ENCODE results near the gene TUBB4A. TPM values are rescaled to one million over a fixed set of nuclear protein-coding genes. Genes with fewer than 3 reads are reported as not detected.

TUBB4A gene
- total and polyA plus RNA-seq, 9 of the 15 experiments (the other 6 are each of a cell fraction or from before 2014, with no cell fraction given), result 0.14 to 7.0 (median 0.75) TPM

- TF ChIP-seq HDGF (IDR thresholded peaks at IDR 0.05), result no peak
- no peak for TF ChIP-seq PCBP2 (IDR thresholded peaks at IDR 0.05; ENCODE audit: low read depth, low read length, poor library complexity, severe bottlenecking)
- no peak for TF ChIP-seq ERF (CRISPR knock-in tag; IDR thresholded peaks at IDR 0.05)
- no peak for TF ChIP-seq PURB (CRISPR knock-in tag; IDR thresholded peaks at IDR 0.05; ENCODE audit: low read depth)
Measured at GRCh38 chr19:6458695-6459261, 43.3 kb downstream of the TUBB4A start (continued).

DNA sequence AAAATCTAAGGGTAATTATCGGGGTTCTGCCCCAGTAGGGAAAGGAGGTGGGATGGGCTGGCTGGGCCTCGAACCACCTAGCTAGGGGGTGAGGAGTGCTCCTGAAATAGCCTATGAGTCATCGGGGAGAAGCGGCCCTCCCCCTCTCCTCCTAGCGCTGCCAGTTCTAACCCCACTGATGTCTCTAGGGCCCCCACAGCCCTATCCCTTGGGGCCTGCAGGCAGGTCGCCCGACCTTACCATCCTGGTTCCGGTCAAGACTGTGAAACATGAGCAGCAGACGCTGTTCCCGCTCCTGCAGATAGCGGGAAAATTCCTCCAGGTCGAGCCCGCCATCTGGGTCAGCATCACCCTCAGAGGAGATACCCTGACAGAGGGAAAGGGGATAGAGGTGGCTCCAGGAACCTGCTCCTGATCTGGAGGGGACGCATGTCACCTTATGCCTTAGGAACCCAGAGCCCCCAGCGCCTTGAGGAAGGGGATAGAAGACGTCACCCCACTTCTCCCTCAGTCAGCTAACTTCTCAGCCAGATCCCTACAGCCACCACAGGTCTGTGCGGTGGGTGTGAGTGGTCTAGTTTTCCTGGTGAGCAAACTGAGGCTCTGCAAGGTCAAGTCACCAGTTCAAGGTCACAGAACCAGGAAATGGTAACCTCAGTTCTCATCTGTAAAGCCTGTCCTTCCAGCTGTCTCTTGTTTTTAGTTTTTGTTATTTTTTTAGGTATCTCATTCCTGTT, 44.0 kb downstream of the TUBB4A start:
- Histone ChIP-seq H2AFZ (ENCODE audit: low read depth, low read length) (peak overlapping the region; percentile 23; the same call in 1 of the 2 replicates), H3K36me3 (ENCODE audit: control insufficient read depth, insufficient read depth, low read length) (peaks cover 43% of the 10 kb centered on the region; the same call in 2 of the 3 replicates), H3K4me1 (replicated peaks in 1 of 2; ENCODE audit: control insufficient read depth in 2 of 2, insufficient read depth in 2 of 2, low read length in 2 of 2) (peaks cover 18 to 28% of the 10 kb centered on the region in 2 experiments; a peak in 4 of 5 replicates), H3K9me1 (ENCODE audit: control insufficient read depth, insufficient read depth, low read length) (no peaks in the 10 kb centered on the region), H3K27me3 (ENCODE audit: control insufficient read depth in 2 of 2, insufficient read depth in 2 of 2, low read length in 2 of 2) (no peaks in the 10 kb centered on the region), H4K20me1 (replicated peaks; ENCODE audit: control insufficient read depth, insufficient read depth, low read length) (no peaks in the 10 kb centered on the region), H3K4me2 (ENCODE audit: insufficient read depth, low read length) (peak overlapping the region; percentile 95), H3K9me3 (replicated peaks; ENCODE audit: control insufficient read depth, insufficient read depth, low read depth, low read length) (peaks cover 24% of the 10 kb centered on the region), H3K4me3 (peak overlapping the region; percentile 77), H3K9ac (ENCODE audit: insufficient read depth in 1 of 2, low read depth in 2 of 2, low read length in 2 of 2) (peak overlapping the region; percentile 71 to 89), H3K27ac (ENCODE audit: extremely low read depth, low read depth, low read length) (peak overlapping the region; percentile 81), H3K79me2 (ENCODE audit: control insufficient read depth, insufficient read depth, low read length) (peaks cover 17% of the 10 kb centered on the region)
- DNase-seq (ENCODE audit: extremely low read depth in 1 of 4, low spot score in 3 of 4) (peak; percentile 70 to 79 (median 77)), ATAC-seq (peak; percentile 19), FAIRE-seq (peak; percentile 81)
- POLR2A ChIA-PET, result interaction anchor here (0.5 to 1.2 kb wide), 4 partner anchors 10 to 1037 kb away, joined by 3 to 4 read pairs (median 3); no protein-coding TSS in a partner anchor
- intact Hi-C loops (cut with micrococcal nuclease) (no loop called here), in situ Hi-C loops (cut with MboI) (no loop called here)
- BruUV-seq (replicated peaks), result TSS peak; percentile 58
- CTCF ChIA-PET (ENCODE audit: low intra/inter-chr PET ratio), result no interaction called here
- WGBS (ENCODE audit: insufficient coverage, low coverage, missing lambda C conversion rate), result 59% methylated on average over 11 of the region's 17 CpGs
- no peak for TF ChIP-seq ZBTB11 (CRISPR knock-in tag; IDR thresholded peaks at IDR 0.05)
- TF ChIP-seq E2F6 (IDR thresholded peaks at IDR 0.05; ENCODE audit: borderline replicate concordance in 1 of 2, extremely low read depth in 1 of 2, insufficient read depth in 1 of 2, insufficient read length in 1 of 2, low read depth in 1 of 2, low read length in 1 of 2, poor library complexity in 1 of 2, severe bottlenecking in 1 of 2), result peak in 1 of 2 experiments; percentile 56
- TF ChIP-seq, protein P1, sequence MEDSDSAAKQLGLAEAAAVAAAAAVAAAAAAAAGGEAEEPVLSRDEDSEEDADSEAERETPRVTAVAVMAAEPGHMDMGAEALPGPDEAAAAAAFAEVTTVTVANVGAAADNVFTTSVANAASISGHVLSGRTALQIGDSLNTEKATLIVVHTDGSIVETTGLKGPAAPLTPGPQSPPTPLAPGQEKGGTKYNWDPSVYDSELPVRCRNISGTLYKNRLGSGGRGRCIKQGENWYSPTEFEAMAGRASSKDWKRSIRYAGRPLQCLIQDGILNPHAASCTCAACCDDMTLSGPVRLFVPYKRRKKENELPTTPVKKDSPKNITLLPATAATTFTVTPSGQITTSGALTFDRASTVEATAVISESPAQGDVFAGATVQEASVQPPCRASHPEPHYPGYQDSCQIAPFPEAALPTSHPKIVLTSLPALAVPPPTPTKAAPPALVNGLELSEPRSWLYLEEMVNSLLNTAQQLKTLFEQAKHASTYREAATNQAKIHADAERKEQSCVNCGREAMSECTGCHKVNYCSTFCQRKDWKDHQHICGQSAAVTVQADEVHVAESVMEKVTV (CRISPR knock-in tag; IDR thresholded peaks at IDR 0.05), result no peak
- TF ChIP-seq FOXJ2 (tag; IDR thresholded peaks at IDR 0.05), result no peak
- TF ChIP-seq, protein P2, sequence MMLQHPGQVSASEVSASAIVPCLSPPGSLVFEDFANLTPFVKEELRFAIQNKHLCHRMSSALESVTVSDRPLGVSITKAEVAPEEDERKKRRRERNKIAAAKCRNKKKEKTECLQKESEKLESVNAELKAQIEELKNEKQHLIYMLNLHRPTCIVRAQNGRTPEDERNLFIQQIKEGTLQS (IDR thresholded peaks at IDR 0.05), result peak; percentile 96
- TF ChIP-seq, protein P2 (CRISPR knock-in tag; conservative IDR thresholded peaks at IDR 0.05), result peak; percentile 76; the same call in 1 of the 2 replicates
